ENCODE results near the gene SMYD3.

SMYD3 gene

DNA sequence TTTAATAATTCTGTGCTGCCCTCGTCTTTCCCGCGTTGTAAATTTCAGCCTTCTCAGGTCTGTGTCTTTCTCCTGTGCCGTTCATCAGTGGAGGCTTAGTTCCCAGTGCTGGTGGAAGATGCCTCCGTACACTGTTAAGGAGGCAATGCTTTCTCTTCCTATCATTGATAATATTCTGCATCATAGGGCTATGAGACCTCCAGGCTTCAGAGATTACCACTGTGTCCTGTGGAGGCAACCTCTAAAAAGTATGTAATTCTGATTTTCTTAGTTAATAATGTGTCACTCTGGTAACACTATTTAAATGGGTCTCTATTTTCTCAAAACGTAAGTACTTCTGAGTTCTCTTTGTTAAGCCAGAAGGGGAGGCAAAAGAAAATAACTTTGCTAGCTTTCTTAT is 538.3 kb downstream of the SMYD3 start:
- TF ChIP-seq L3MBTL2 (conservative IDR thresholded peaks at IDR 0.05), result no peak
- no peak for TF ChIP-seq LEF1 (IDR thresholded peaks at IDR 0.05; ENCODE audit: borderline replicate concordance)
- TF ChIP-seq FOXM1 (IDR thresholded peaks at IDR 0.05; ENCODE audit: borderline replicate concordance), result no peak
- no peak for TF ChIP-seq SUZ12 (IDR thresholded peaks at IDR 0.05)
- TF ChIP-seq ARNT (IDR thresholded peaks at IDR 0.05), result no peak
- no peak for TF ChIP-seq TARDBP (IDR thresholded peaks at IDR 0.05)
- no peak for TF ChIP-seq ZNF384 (IDR thresholded peaks at IDR 0.05)
- TF ChIP-seq FOXA1 (IDR thresholded peaks at IDR 0.05), result no peak
- no peak for TF ChIP-seq BHLHE40 (IDR thresholded peaks at IDR 0.05; ENCODE audit: borderline replicate concordance)
- TF ChIP-seq NFRKB (IDR thresholded peaks at IDR 0.05), result no peak
- TF ChIP-seq CTBP1 (IDR thresholded peaks at IDR 0.05; ENCODE audit: borderline replicate concordance), result no peak
- no peak for TF ChIP-seq SP1 (IDR thresholded peaks at IDR 0.05)
- TF ChIP-seq ELF4 (IDR thresholded peaks at IDR 0.05), result no peak
- TF ChIP-seq, protein P1, sequence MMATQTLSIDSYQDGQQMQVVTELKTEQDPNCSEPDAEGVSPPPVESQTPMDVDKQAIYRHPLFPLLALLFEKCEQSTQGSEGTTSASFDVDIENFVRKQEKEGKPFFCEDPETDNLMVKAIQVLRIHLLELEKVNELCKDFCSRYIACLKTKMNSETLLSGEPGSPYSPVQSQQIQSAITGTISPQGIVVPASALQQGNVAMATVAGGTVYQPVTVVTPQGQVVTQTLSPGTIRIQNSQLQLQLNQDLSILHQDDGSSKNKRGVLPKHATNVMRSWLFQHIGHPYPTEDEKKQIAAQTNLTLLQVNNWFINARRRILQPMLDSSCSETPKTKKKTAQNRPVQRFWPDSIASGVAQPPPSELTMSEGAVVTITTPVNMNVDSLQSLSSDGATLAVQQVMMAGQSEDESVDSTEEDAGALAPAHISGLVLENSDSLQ (IDR thresholded peaks at IDR 0.05), result no peak
- TF ChIP-seq HDGF (IDR thresholded peaks at IDR 0.05; ENCODE audit: borderline replicate concordance), result no peak
- TF ChIP-seq FOXK2 (IDR thresholded peaks at IDR 0.05), result no peak
- CTCF ChIA-PET, result no interaction called here
- no peak for DNase-seq (ENCODE audit: extremely low spot score)
- POLR2A ChIA-PET, result no interaction called here

DNA sequence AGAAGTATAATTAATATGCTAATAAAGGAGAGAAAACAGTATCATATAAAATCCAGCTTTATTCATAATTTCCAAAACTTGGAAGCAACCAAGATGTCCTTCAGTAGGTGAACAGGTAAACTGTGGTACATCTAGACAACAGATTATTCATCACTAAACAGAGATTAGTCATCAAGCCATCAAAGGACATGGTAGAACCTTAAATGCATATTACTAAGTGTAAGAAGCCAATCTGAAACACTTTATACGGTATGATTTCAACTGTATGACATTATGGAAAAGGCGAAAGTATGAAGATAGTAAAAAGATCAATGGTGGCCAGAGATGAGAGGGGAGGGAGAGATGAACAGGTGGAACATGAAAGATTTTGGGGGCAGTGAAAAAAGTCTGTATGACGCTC is 541.7 kb downstream of the SMYD3 start:
- CTCF ChIA-PET, result no interaction called here
- DNase-seq (ENCODE audit: extremely low spot score), result no peak
- POLR2A ChIA-PET, result no interaction called here
- TF ChIP-seq ZNF384 (IDR thresholded peaks at IDR 0.05), result no peak
- no peak for TF ChIP-seq NFRKB (IDR thresholded peaks at IDR 0.05)
- TF ChIP-seq LEF1 (IDR thresholded peaks at IDR 0.05; ENCODE audit: borderline replicate concordance), result no peak
- TF ChIP-seq ELF4 (IDR thresholded peaks at IDR 0.05), result no peak
- TF ChIP-seq, protein P1 (IDR thresholded peaks at IDR 0.05), result no peak
- TF ChIP-seq FOXA1 (IDR thresholded peaks at IDR 0.05), result no peak
- no peak for TF ChIP-seq HDGF (IDR thresholded peaks at IDR 0.05; ENCODE audit: borderline replicate concordance)
- TF ChIP-seq FOXM1 (IDR thresholded peaks at IDR 0.05; ENCODE audit: borderline replicate concordance), result no peak
- TF ChIP-seq SUZ12 (IDR thresholded peaks at IDR 0.05), result no peak
- no peak for TF ChIP-seq BHLHE40 (IDR thresholded peaks at IDR 0.05; ENCODE audit: borderline replicate concordance)
- no peak for TF ChIP-seq SP1 (IDR thresholded peaks at IDR 0.05)
- no peak for TF ChIP-seq ARNT (IDR thresholded peaks at IDR 0.05)
- TF ChIP-seq L3MBTL2 (conservative IDR thresholded peaks at IDR 0.05), result no peak
- no peak for TF ChIP-seq FOXK2 (IDR thresholded peaks at IDR 0.05)
- TF ChIP-seq TARDBP (IDR thresholded peaks at IDR 0.05), result no peak
- TF ChIP-seq CTBP1 (IDR thresholded peaks at IDR 0.05; ENCODE audit: borderline replicate concordance), result no peak

DNA sequence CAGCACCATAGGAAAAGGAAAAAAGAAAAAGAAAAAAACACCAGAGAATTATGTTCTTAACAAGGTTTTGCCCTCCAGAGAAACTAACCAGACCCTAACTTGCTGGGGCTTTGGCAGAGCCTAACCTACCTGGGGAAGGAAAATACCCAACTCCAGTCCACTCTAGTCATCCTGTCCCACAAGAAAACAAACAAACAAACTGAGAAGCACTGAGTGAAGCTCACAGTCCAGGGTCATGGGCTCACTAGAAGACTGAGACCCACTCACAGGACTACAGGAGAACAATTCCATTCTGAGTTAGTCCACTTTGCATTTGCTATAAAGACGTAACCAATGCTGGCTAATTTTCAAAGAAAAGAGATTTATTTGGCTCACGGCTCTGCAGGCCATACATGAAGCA is 543.4 kb downstream of the SMYD3 start:
- ChIA-PET CTCF (no interaction called here), POLR2A (no interaction called here)
- no peak for DNase-seq (ENCODE audit: extremely low spot score)
- TF ChIP-seq BHLHE40 (IDR thresholded peaks at IDR 0.05; ENCODE audit: borderline replicate concordance) (no peak), FOXK2 (IDR thresholded peaks at IDR 0.05) (no peak), HDGF (IDR thresholded peaks at IDR 0.05; ENCODE audit: borderline replicate concordance) (no peak), SUZ12 (IDR thresholded peaks at IDR 0.05) (no peak), ZNF384 (IDR thresholded peaks at IDR 0.05) (no peak), ARNT (IDR thresholded peaks at IDR 0.05) (no peak), FOXA1 (IDR thresholded peaks at IDR 0.05) (no peak), SP1 (IDR thresholded peaks at IDR 0.05) (no peak), CTBP1 (IDR thresholded peaks at IDR 0.05; ENCODE audit: borderline replicate concordance) (no peak), L3MBTL2 (conservative IDR thresholded peaks at IDR 0.05) (no peak), ELF4 (IDR thresholded peaks at IDR 0.05) (no peak), TARDBP (IDR thresholded peaks at IDR 0.05) (no peak), NFRKB (IDR thresholded peaks at IDR 0.05) (no peak), FOXM1 (IDR thresholded peaks at IDR 0.05; ENCODE audit: borderline replicate concordance) (no peak), LEF1 (IDR thresholded peaks at IDR 0.05; ENCODE audit: borderline replicate concordance) (no peak)
- TF ChIP-seq, protein P1 (IDR thresholded peaks at IDR 0.05), result no peak

DNA sequence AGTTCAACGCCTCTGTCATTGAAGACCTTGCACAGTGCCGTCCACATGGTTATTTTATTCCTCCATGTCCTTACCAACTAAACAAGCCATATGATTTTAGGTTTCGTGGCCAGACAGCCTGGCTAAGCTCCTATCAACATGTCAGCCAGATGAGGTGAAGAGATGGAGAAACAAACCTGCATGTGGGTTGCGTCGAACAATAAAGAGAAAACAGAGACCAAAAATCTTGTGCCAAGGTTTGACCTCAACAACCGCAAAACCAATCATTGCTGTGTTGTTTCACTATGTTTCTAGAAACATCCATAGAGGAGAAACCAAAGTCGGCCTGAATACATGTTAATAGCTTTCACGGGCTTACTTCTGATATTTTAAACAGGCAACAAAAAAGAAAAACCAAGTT is 544.6 kb downstream of the SMYD3 start:
- DNase-seq (ENCODE audit: extremely low spot score), result no peak
- no peak for TF ChIP-seq FOXM1 (IDR thresholded peaks at IDR 0.05; ENCODE audit: borderline replicate concordance)
- TF ChIP-seq BHLHE40 (IDR thresholded peaks at IDR 0.05; ENCODE audit: borderline replicate concordance), result no peak
- TF ChIP-seq HDGF (IDR thresholded peaks at IDR 0.05; ENCODE audit: borderline replicate concordance), result no peak
- no peak for TF ChIP-seq SP1 (IDR thresholded peaks at IDR 0.05)
- TF ChIP-seq ZNF384 (IDR thresholded peaks at IDR 0.05), result no peak
- no peak for TF ChIP-seq CTBP1 (IDR thresholded peaks at IDR 0.05; ENCODE audit: borderline replicate concordance)
- TF ChIP-seq LEF1 (IDR thresholded peaks at IDR 0.05; ENCODE audit: borderline replicate concordance), result no peak
- no peak for TF ChIP-seq SUZ12 (IDR thresholded peaks at IDR 0.05)
- TF ChIP-seq ELF4 (IDR thresholded peaks at IDR 0.05), result no peak
- no peak for TF ChIP-seq NFRKB (IDR thresholded peaks at IDR 0.05)
- TF ChIP-seq, protein P1 (IDR thresholded peaks at IDR 0.05), result no peak
- no peak for TF ChIP-seq L3MBTL2 (conservative IDR thresholded peaks at IDR 0.05)
- TF ChIP-seq FOXK2 (IDR thresholded peaks at IDR 0.05), result no peak
- TF ChIP-seq TARDBP (IDR thresholded peaks at IDR 0.05), result no peak
- no peak for TF ChIP-seq FOXA1 (IDR thresholded peaks at IDR 0.05)
- no peak for TF ChIP-seq ARNT (IDR thresholded peaks at IDR 0.05)
- POLR2A ChIA-PET, result no interaction called here
- CTCF ChIA-PET, result no interaction called here

DNA sequence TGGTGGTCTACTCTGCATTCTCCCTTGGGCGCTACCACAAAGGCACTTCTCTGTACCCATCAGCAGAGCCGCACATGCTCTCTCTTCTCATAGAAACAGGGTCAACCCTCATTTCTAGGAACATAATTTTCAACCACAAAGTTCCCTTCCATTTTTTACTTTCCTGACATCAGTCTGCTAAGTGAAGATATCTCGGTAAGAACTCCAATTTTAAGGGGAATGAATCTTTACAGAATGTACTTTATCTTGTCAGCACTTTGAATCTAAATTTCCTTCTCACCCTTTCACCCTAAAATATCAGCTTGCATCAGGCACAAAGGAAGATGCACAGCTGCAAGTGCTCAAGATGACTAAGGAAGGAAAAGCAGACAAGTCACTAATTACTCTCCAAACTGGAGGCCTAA is 545.9 kb downstream of the SMYD3 start:
- ChIA-PET POLR2A (no interaction called here), CTCF (no interaction called here)
- DNase-seq (ENCODE audit: extremely low spot score), result no peak
- no peak for TF ChIP-seq NFRKB (IDR thresholded peaks at IDR 0.05)

All from HEK293T (cell line).